ENCODE results near the gene POLK.
"Not testable (repeated sequence)": the region's sequence is repeated elsewhere in the genome, so short reads cannot be mapped to it uniquely, and the experiment has no call there.

POLK gene

GRCh38 chr5:75571547-75571946 lies 59.9 kb downstream of the POLK start:
- Histone ChIP-seq H3K36me3 (replicated peaks) (no peaks in the 10 kb centered on the region; the same call in none of the 2 replicates), H3K4me1 (peaks cover 5% of the 10 kb centered on the region), H3K9me3 (no peaks in the 10 kb centered on the region), H3K27me3 (ENCODE audit: low read depth) (no peaks in the 10 kb centered on the region), H3K4me3 (no peak overlapping the region)
- in situ Hi-C loops (cut with MboI; ENCODE audit: low sequenced_read_pairs) = no loop called here
- no peak for DNase-seq (ENCODE audit: low spot score in 2 of 2)

GRCh38 chr5:75574791-75575190 lies 63.1 kb downstream of the POLK start:
- Histone ChIP-seq H3K27me3 (ENCODE audit: low read depth) (no peaks in the 10 kb centered on the region), H3K36me3 (replicated peaks) (peaks cover 9% of the 10 kb centered on the region), H3K4me3 (no peak overlapping the region), H3K9me3 (no peaks in the 10 kb centered on the region), H3K4me1 (no peaks in the 10 kb centered on the region)
- DNase-seq (ENCODE audit: low spot score in 2 of 2) = no peak
- in situ Hi-C loops (cut with MboI; ENCODE audit: low sequenced_read_pairs) = no loop called here

GRCh38 chr5:75578280-75578679 lies 66.6 kb downstream of the POLK start:
- H3K36me3 ChIP-seq (replicated peaks) = peaks cover 12% of the 10 kb centered on the region
- H3K4me3 ChIP-seq; in situ Hi-C loops (cut with MboI; ENCODE audit: low sequenced_read_pairs); H3K9me3 ChIP-seq; DNase-seq (ENCODE audit: low spot score in 2 of 2); H3K27me3 ChIP-seq (ENCODE audit: low read depth); H3K4me1 ChIP-seq: not testable (repeated sequence)

GRCh38 chr5:75584641-75585040 lies 73.0 kb downstream of the POLK start:
- Histone ChIP-seq H3K27me3 (ENCODE audit: low read depth) (no peaks in the 10 kb centered on the region), H3K4me3 (no peak overlapping the region), H3K4me1 (peaks cover 5% of the 10 kb centered on the region), H3K9me3 (no peaks in the 10 kb centered on the region), H3K36me3 (replicated peaks) (0 out of 2 replicates have a peak, but pooled peaks cover 3% of the 10 kb centered on the region)
- in situ Hi-C loops (cut with MboI; ENCODE audit: low sequenced_read_pairs) = no loop called here
- no peak for DNase-seq (ENCODE audit: low spot score in 2 of 2)

GRCh38 chr5:75588666-75589065 lies 77.0 kb downstream of the POLK start:
- peak; percentile 49 to 81 for DNase-seq (ENCODE audit: low spot score in 2 of 2)
- Histone ChIP-seq H3K36me3 (replicated peaks) (no peaks in the 10 kb centered on the region), H3K4me3 (no peak overlapping the region), H3K9me3 (no peaks in the 10 kb centered on the region), H3K27me3 (ENCODE audit: low read depth) (no peaks in the 10 kb centered on the region), H3K4me1 (peaks cover 5% of the 10 kb centered on the region)
- in situ Hi-C loops (cut with MboI; ENCODE audit: low sequenced_read_pairs) = no loop called here

GRCh38 chr5:75600535-75600934 lies 88.8 kb downstream of the POLK start:
- H3K36me3 ChIP-seq (replicated peaks) = no peaks in the 10 kb centered on the region
- H3K27me3 ChIP-seq (ENCODE audit: low read depth) = no peaks in the 10 kb centered on the region
- in situ Hi-C loops (cut with MboI; ENCODE audit: low sequenced_read_pairs) = no loop called here
- no peak overlapping the region for H3K4me3 ChIP-seq
- peaks cover 5% of the 10 kb centered on the region for H3K4me1 ChIP-seq
- H3K9me3 ChIP-seq = no peaks in the 10 kb centered on the region
- DNase-seq (ENCODE audit: low spot score in 2 of 2) = no peak

GRCh38 chr5:75601567-75601966 lies 89.9 kb downstream of the POLK start:
- H3K4me3 ChIP-seq = no peak overlapping the region
- no peaks in the 10 kb centered on the region for H3K36me3 ChIP-seq (replicated peaks)
- H3K4me1 ChIP-seq = peaks cover 9% of the 10 kb centered on the region
- H3K27me3 ChIP-seq (ENCODE audit: low read depth) = no peaks in the 10 kb centered on the region
- in situ Hi-C loops (cut with MboI; ENCODE audit: low sequenced_read_pairs) = no loop called here
- H3K9me3 ChIP-seq = no peaks in the 10 kb centered on the region
- no peak for DNase-seq (ENCODE audit: low spot score in 2 of 2)

- no peaks in the 10 kb centered on the region for H3K36me3 ChIP-seq (replicated peaks)
- no peak for DNase-seq (ENCODE audit: low spot score in 2 of 2)
- no peaks in the 10 kb centered on the region for H3K9me3 ChIP-seq
- peaks cover 13% of the 10 kb centered on the region for H3K4me1 ChIP-seq
- H3K27me3 ChIP-seq (ENCODE audit: low read depth) = no peaks in the 10 kb centered on the region
- no peak overlapping the region for H3K4me3 ChIP-seq
- in situ Hi-C loops (cut with MboI; ENCODE audit: low sequenced_read_pairs) = no loop called here
Observed at GRCh38 chr5:75601996-75602395, 90.3 kb downstream of the POLK start.

GRCh38 chr5:75603371-75603770 lies 91.7 kb downstream of the POLK start:
- H3K27me3 ChIP-seq (ENCODE audit: low read depth) = no peaks in the 10 kb centered on the region
- H3K9me3 ChIP-seq = no peaks in the 10 kb centered on the region
- no peak for DNase-seq (ENCODE audit: low spot score in 2 of 2)
- peaks cover 14% of the 10 kb centered on the region for H3K4me1 ChIP-seq
- H3K36me3 ChIP-seq (replicated peaks) = no peaks in the 10 kb centered on the region
- in situ Hi-C loops (cut with MboI; ENCODE audit: low sequenced_read_pairs) = no loop called here
- H3K4me3 ChIP-seq = no peak overlapping the region

GRCh38 chr5:75603821-75604220 lies 92.1 kb downstream of the POLK start:
- H3K9me3 ChIP-seq = no peaks in the 10 kb centered on the region
- H3K4me3 ChIP-seq = no peak overlapping the region
- no peaks in the 10 kb centered on the region for H3K36me3 ChIP-seq (replicated peaks)
- no peak for DNase-seq (ENCODE audit: low spot score in 2 of 2)
- H3K4me1 ChIP-seq = peaks cover 14% of the 10 kb centered on the region
- H3K27me3 ChIP-seq (ENCODE audit: low read depth) = no peaks in the 10 kb centered on the region
- in situ Hi-C loops (cut with MboI; ENCODE audit: low sequenced_read_pairs) = no loop called here

- in situ Hi-C loops (cut with MboI; ENCODE audit: low sequenced_read_pairs); H3K9me3 ChIP-seq; H3K36me3 ChIP-seq (replicated peaks); H3K27me3 ChIP-seq (ENCODE audit: low read depth); DNase-seq (ENCODE audit: low spot score in 2 of 2); H3K4me3 ChIP-seq: not testable (repeated sequence)
- peaks cover 23% of the 10 kb centered on the region for H3K4me1 ChIP-seq
Observed at GRCh38 chr5:75607341-75607740, 95.7 kb downstream of the POLK start.

GRCh38 chr5:75608870-75609269 lies 97.2 kb downstream of the POLK start:
- Histone ChIP-seq H3K9me3 (no peaks in the 10 kb centered on the region), H3K4me3 (no peak overlapping the region), H3K36me3 (replicated peaks) (no peaks in the 10 kb centered on the region), H3K4me1 (peaks cover 23% of the 10 kb centered on the region), H3K27me3 (ENCODE audit: low read depth) (no peaks in the 10 kb centered on the region)
- in situ Hi-C loops (cut with MboI; ENCODE audit: low sequenced_read_pairs) = no loop called here
- no peak for DNase-seq (ENCODE audit: low spot score in 2 of 2)

GRCh38 chr5:75610201-75610600 lies 98.5 kb downstream of the POLK start:
- Histone ChIP-seq H3K27me3 (ENCODE audit: low read depth) (no peaks in the 10 kb centered on the region), H3K36me3 (replicated peaks) (no peaks in the 10 kb centered on the region), H3K9me3 (no peaks in the 10 kb centered on the region), H3K4me1 (peaks cover 22% of the 10 kb centered on the region), H3K4me3 (no peak overlapping the region)
- in situ Hi-C loops (cut with MboI; ENCODE audit: low sequenced_read_pairs) = no loop called here
- no peak for DNase-seq (ENCODE audit: low spot score in 2 of 2)

GRCh38 chr5:75610859-75611310 lies 99.2 kb downstream of the POLK start:
- H3K4me3 ChIP-seq; in situ Hi-C loops (cut with MboI; ENCODE audit: low sequenced_read_pairs); H3K36me3 ChIP-seq (replicated peaks); H3K9me3 ChIP-seq; H3K27me3 ChIP-seq (ENCODE audit: low read depth): not testable (repeated sequence)
- peaks cover 16% of the 10 kb centered on the region for H3K4me1 ChIP-seq
- DNase-seq (ENCODE audit: low spot score in 2 of 2) = peak; percentile 46 to 68
